Measurements from ENCODE around the gene SERPINB13. TPM values are rescaled to one million over a fixed set of nuclear protein-coding genes. Genes with fewer than 3 reads are reported as not detected.

The SERPINB13 gene
- total RNA-seq, 1 donor from 2014 or later = not detected

DNA sequence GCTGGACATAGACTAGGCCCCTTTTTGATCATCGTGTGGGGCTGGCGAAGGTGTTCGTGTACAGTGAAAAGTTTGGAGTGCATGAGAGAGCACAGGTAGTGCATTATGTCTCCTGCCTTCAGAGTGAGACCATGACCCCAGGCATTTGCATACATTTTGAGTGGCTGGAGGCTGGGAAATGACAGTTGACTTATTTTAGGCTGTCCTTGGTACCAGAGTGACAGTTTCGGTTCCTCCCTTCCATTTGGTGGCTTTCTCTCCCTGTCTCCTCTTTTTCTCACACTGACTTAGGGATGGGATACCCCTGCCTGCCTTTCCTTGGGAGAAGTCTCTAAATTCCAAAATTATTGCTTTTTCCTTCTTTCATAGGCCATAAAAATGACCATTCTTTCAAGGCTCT, 24.9 kb upstream of the SERPINB13 start:
- H3K9me3 Mint-ChIP-seq (ENCODE audit: low read depth) = no peaks in the 10 kb centered on the region
- no peak overlapping the region for H3K27ac Mint-ChIP-seq
- H3K4me1 Mint-ChIP-seq (ENCODE audit: low read depth) = no peaks in the 10 kb centered on the region
- H3K4me3 Mint-ChIP-seq (ENCODE audit: low read depth) = no peak overlapping the region
- TF ChIP-seq, protein P1, sequence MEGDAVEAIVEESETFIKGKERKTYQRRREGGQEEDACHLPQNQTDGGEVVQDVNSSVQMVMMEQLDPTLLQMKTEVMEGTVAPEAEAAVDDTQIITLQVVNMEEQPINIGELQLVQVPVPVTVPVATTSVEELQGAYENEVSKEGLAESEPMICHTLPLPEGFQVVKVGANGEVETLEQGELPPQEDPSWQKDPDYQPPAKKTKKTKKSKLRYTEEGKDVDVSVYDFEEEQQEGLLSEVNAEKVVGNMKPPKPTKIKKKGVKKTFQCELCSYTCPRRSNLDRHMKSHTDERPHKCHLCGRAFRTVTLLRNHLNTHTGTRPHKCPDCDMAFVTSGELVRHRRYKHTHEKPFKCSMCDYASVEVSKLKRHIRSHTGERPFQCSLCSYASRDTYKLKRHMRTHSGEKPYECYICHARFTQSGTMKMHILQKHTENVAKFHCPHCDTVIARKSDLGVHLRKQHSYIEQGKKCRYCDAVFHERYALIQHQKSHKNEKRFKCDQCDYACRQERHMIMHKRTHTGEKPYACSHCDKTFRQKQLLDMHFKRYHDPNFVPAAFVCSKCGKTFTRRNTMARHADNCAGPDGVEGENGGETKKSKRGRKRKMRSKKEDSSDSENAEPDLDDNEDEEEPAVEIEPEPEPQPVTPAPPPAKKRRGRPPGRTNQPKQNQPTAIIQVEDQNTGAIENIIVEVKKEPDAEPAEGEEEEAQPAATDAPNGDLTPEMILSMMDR (IDR thresholded peaks at IDR 0.05; ENCODE audit: unreplicated experiment) = no peak
- H3K36me3 Mint-ChIP-seq (ENCODE audit: insufficient read depth) = no peaks in the 10 kb centered on the region
- no peak for DNase-seq (ENCODE audit: low spot score, unreplicated experiment)
- peaks cover 3% of the 10 kb centered on the region for H3K27me3 Mint-ChIP-seq

DNA sequence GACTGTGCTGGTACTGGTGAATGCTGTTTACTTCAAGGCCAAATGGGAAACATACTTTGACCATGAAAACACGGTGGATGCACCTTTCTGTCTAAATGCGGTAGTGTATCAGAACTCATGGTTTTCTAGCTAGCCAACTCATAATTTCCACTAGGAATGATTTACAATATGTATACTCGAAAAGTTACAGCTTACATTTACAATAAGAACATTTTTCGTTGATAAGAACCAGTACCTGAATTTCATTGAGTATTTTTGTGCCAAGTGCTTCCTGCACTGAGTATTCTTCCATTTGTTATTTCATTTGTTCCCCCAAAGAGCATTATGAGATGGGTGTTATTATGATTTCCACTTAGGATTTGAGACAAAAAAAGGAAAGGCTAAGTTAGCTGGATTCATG, 23.1 kb upstream of the SERPINB13 start:
- peaks cover 3% of the 10 kb centered on the region for H3K27me3 Mint-ChIP-seq
- H3K27ac Mint-ChIP-seq = no peak overlapping the region
- TF ChIP-seq, protein P1 (IDR thresholded peaks at IDR 0.05; ENCODE audit: unreplicated experiment) = no peak
- H3K36me3 Mint-ChIP-seq (ENCODE audit: insufficient read depth) = no peaks in the 10 kb centered on the region
- no peaks in the 10 kb centered on the region for H3K4me1 Mint-ChIP-seq (ENCODE audit: low read depth)
- DNase-seq (ENCODE audit: low spot score, unreplicated experiment) = no peak
- no peak overlapping the region for H3K4me3 Mint-ChIP-seq (ENCODE audit: low read depth)
- H3K9me3 Mint-ChIP-seq (ENCODE audit: low read depth) = no peaks in the 10 kb centered on the region

DNA sequence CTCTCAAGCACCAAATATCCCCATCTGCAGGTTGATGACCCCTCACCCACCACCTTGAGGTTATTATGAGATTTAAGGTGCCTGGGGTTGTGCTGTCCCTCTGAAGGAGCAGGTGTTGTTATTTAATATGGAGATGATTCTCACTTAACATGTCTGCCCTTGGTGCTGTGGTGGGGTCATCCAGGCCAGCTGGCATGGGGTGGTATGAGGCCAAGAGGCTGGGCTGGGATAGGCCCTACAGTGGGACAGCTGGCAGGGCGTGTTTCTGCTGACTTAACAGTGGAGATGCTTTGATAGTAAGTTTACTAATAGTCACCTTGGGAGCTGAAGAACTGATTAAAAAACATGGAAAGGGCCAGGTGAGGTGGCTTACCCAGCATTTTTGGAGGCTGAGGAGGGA, 22.6 kb upstream of the SERPINB13 start:
- no peak for DNase-seq (ENCODE audit: low spot score, unreplicated experiment)
- Mint-ChIP-seq H3K9me3 (ENCODE audit: low read depth) (no peaks in the 10 kb centered on the region), H3K36me3 (ENCODE audit: insufficient read depth) (no peaks in the 10 kb centered on the region), H3K27ac (no peak overlapping the region), H3K4me3 (ENCODE audit: low read depth) (no peak overlapping the region), H3K4me1 (ENCODE audit: low read depth) (no peaks in the 10 kb centered on the region), H3K27me3 (peaks cover 3% of the 10 kb centered on the region)
- TF ChIP-seq, protein P1 (IDR thresholded peaks at IDR 0.05; ENCODE audit: unreplicated experiment) = no peak

DNA sequence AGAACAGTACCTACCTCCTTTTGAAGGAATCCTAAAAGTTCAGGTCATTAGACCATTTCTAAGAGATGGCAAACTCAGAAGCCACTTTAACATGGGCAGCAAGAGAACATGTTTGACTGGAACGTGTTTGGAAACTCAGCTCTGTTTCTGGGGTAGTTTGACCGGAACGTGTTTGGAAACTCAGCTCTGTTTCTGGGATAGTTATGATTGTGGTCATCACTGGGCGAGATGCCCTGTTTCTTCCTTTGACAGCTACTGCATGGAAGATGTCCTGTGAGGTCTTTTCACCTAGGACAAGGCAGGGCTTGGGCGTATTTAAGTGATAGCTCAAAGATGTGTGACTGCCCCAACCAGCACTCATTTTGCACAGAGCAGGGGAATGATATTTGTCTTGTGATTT, 19.9 kb upstream of the SERPINB13 start:
- Mint-ChIP-seq H3K36me3 (ENCODE audit: insufficient read depth) (no peaks in the 10 kb centered on the region), H3K27ac (no peak overlapping the region), H3K9me3 (ENCODE audit: low read depth) (no peaks in the 10 kb centered on the region), H3K4me3 (ENCODE audit: low read depth) (no peak overlapping the region), H3K4me1 (ENCODE audit: low read depth) (no peaks in the 10 kb centered on the region), H3K27me3 (peaks cover 3% of the 10 kb centered on the region)
- DNase-seq (ENCODE audit: low spot score, unreplicated experiment) = no peak
- TF ChIP-seq, protein P1 (IDR thresholded peaks at IDR 0.05; ENCODE audit: unreplicated experiment) = no peak

DNA sequence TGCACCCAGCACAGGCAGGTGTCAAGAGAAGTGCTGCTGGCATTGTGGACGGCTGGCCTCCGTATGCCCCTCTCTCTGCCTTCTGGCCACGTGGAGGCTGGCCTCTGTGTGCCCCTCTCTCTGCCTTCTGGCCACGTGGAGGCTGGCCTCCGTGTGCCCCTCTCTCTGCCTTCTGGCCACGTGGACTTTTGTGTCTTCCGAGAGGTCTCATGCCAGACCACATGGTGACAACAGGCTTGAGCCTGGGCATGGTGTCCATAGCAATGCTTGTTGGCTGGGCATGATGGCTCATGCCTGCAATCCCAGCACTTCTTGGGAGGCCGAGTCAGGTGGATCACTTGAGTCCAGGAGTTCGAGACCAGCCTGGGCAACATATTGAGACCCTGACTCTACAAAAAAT, 19.3 kb upstream of the SERPINB13 start:
- no peak for DNase-seq (ENCODE audit: low spot score, unreplicated experiment)
- Mint-ChIP-seq H3K4me1 (ENCODE audit: low read depth) (no peaks in the 10 kb centered on the region), H3K27ac (no peak overlapping the region), H3K4me3 (ENCODE audit: low read depth) (no peak overlapping the region), H3K27me3 (peaks cover 3% of the 10 kb centered on the region), H3K36me3 (ENCODE audit: insufficient read depth) (no peaks in the 10 kb centered on the region), H3K9me3 (ENCODE audit: low read depth) (no peaks in the 10 kb centered on the region)
- TF ChIP-seq, protein P1 (IDR thresholded peaks at IDR 0.05; ENCODE audit: unreplicated experiment) = no peak

All from progenitor cell of endocrine pancreas (in vitro differentiated cells).